Panc1 (cell line): ENCODE results near the gene LIPJ. TPM values are rescaled to one million over a fixed set of nuclear protein-coding genes. Genes with fewer than 3 reads are reported as not detected.

Experiments
- ATAC-seq: fragments of 200-7000 bp; cut with Tn5 transposase; 2 replicates; pipeline ENCODE4 v1.9.1; 2020; ENCODE audit warnings: mild to moderate bottlenecking, moderate library complexity
- BruUV-seq: library from RNA; stranded (reverse); fragments of 400-500 nt; replicated peaks from 2 replicates; lab custom pipeline; 2021; lab: Mats Ljungman, UMichigan
- CTCF ChIA-PET: fragments of 300-600 bp; sonication (Branson Sonifier 250); formaldehyde crosslinking; loops from one replicate; lab custom pipeline; 2022; ENCODE audit warnings: antibody characterized with exemption; lab: Charles Lee
- POLR2A ChIA-PET: fragments of 300-600 bp; sonication (Branson Sonifier 250); formaldehyde crosslinking; loops from one replicate; lab custom pipeline; 2022; ENCODE audit warnings: antibody characterized with exemption; lab: Charles Lee
- DNase-seq: peaks from one replicate; pipeline ENCODE4 v3.0.0-alpha.2; 2010; ENCODE audit warnings: low read depth, low spot score
- H3K27ac ChIP-seq: 2 replicates; pipeline ENCODE4 v1.5.1; 2011; ENCODE audit warnings: mild to moderate bottlenecking, low read length, inconsistent platforms
- H3K27me3 ChIP-seq: fragments of 200-500 bp; sonication (Bioruptor generic); 2 replicates; pipeline ENCODE4 v1.6.0; 2014; ENCODE audit warnings: low read length, inconsistent platforms; ENCODE audit not compliant: control insufficient read depth, insufficient read depth
- H3K36me3 ChIP-seq: fragments of 200-500 bp; sonication (Bioruptor generic); 2 replicates; pipeline ENCODE4 v1.5.1; 2014; ENCODE audit warnings: inconsistent platforms, mild to moderate bottlenecking, low read length, moderate library complexity; ENCODE audit not compliant: control insufficient read depth, insufficient read depth
- H3K4me1 ChIP-seq: 2 replicates; pipeline ENCODE4 v1.5.1; 2011; ENCODE audit warnings: inconsistent platforms, mild to moderate bottlenecking, low read length, moderate library complexity; ENCODE audit not compliant: control insufficient read depth, insufficient read depth
- H3K4me3 ChIP-seq, 2 experiments: 2 replicates each; pipeline ENCODE4 v1.5.1; 2011 to 2012; ENCODE audit warnings: low read depth in 2 of 2, low read length in 2 of 2, mild to moderate bottlenecking in 2 of 2, inconsistent platforms in 1 of 2, moderate library complexity in 1 of 2
- H3K9me3 ChIP-seq: fragments of 200-500 bp; sonication (Bioruptor generic); 2 replicates; pipeline ENCODE4 v1.5.1; 2014; ENCODE audit warnings: low read depth, mild to moderate bottlenecking, inconsistent platforms, low read length, moderate library complexity; ENCODE audit not compliant: control insufficient read depth, insufficient read depth
- POLR2AphosphoS5 ChIP-seq: IDR thresholded peaks from 2 replicates; pipeline ENCODE4 v1.6.1; 2012; ENCODE audit warnings: mild to moderate bottlenecking, low read depth, low read length, moderate library complexity
- SIN3A ChIP-seq: IDR thresholded peaks from 2 replicates; pipeline ENCODE4 v1.6.1; 2012; ENCODE audit warnings: low read depth, mild to moderate bottlenecking, low read length, moderate library complexity, borderline replicate concordance; ENCODE audit not compliant: insufficient read depth
- TCF7L2 ChIP-seq: IDR thresholded peaks from 2 replicates; pipeline ENCODE4 v1.6.1; 2011; ENCODE audit warnings: mild to moderate bottlenecking, low read depth, low read length, inconsistent platforms
- in situ Hi-C: cut with HindIII; loops from 2 replicates; pipeline ENCODE4 v1.10.0; 2016; ENCODE audit warnings: low sequenced_read_pairs, low pct_unique_long_range_greater_than_20kb
- intact Hi-C: fragments of 100-400 bp; cut with micrococcal nuclease; formaldehyde crosslinking; loops from one replicate; pipeline ENCODE4 v1.10.0; 2022; ENCODE audit not compliant: unreplicated experiment
- total RNA-seq: library from RNA; stranded (reverse); gene quantifications from one replicate; pipeline ENCODE4 v1.2.1, GENCODE V29; 2021; ENCODE audit not compliant: unreplicated experiment
- TF ChIP-seq, protein P1 (sequence below): fragments of 450-650 bp; IDR thresholded peaks from 2 replicates; pipeline ENCODE4 v1.5.1; 2017; ENCODE audit warnings: mild to moderate bottlenecking
- TF ChIP-seq, protein P2 (sequence below), 2 experiments: IDR thresholded peaks; 2 replicates each; pipeline ENCODE4 v1.6.1; 2011 to 2012; ENCODE audit warnings: low read depth in 2 of 2, control low read depth in 1 of 2, low read length in 1 of 2, mild to moderate bottlenecking in 1 of 2, moderate library complexity in 1 of 2; ENCODE audit not compliant: insufficient read depth in 1 of 2

Gene LIPJ
- total RNA-seq, 1 experiment from 2014 or later = not detected

GRCh38 chr10:88618496-88618895 is 31.9 kb downstream of the LIPJ start:
- in situ Hi-C loops (no loop called here), intact Hi-C loops (no loop called here)
- ChIA-PET CTCF (no interaction called here), POLR2A (no interaction called here)
- Histone ChIP-seq H3K36me3 (no peaks in the 10 kb centered on the region), H3K4me3 (no peak overlapping the region), H3K4me1 (no peaks in the 10 kb centered on the region), H3K27ac (no peak overlapping the region), H3K27me3 (no peaks in the 10 kb centered on the region), H3K9me3 (no peaks in the 10 kb centered on the region)
- ATAC-seq = no peak
- DNase-seq = no peak
- BruUV-seq = no TSS peak
- TF ChIP-seq POLR2AphosphoS5 (no peak), TCF7L2 (no peak), SIN3A (no peak)
- TF ChIP-seq, protein P1, sequence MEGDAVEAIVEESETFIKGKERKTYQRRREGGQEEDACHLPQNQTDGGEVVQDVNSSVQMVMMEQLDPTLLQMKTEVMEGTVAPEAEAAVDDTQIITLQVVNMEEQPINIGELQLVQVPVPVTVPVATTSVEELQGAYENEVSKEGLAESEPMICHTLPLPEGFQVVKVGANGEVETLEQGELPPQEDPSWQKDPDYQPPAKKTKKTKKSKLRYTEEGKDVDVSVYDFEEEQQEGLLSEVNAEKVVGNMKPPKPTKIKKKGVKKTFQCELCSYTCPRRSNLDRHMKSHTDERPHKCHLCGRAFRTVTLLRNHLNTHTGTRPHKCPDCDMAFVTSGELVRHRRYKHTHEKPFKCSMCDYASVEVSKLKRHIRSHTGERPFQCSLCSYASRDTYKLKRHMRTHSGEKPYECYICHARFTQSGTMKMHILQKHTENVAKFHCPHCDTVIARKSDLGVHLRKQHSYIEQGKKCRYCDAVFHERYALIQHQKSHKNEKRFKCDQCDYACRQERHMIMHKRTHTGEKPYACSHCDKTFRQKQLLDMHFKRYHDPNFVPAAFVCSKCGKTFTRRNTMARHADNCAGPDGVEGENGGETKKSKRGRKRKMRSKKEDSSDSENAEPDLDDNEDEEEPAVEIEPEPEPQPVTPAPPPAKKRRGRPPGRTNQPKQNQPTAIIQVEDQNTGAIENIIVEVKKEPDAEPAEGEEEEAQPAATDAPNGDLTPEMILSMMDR = no peak
- TF ChIP-seq, protein P2, sequence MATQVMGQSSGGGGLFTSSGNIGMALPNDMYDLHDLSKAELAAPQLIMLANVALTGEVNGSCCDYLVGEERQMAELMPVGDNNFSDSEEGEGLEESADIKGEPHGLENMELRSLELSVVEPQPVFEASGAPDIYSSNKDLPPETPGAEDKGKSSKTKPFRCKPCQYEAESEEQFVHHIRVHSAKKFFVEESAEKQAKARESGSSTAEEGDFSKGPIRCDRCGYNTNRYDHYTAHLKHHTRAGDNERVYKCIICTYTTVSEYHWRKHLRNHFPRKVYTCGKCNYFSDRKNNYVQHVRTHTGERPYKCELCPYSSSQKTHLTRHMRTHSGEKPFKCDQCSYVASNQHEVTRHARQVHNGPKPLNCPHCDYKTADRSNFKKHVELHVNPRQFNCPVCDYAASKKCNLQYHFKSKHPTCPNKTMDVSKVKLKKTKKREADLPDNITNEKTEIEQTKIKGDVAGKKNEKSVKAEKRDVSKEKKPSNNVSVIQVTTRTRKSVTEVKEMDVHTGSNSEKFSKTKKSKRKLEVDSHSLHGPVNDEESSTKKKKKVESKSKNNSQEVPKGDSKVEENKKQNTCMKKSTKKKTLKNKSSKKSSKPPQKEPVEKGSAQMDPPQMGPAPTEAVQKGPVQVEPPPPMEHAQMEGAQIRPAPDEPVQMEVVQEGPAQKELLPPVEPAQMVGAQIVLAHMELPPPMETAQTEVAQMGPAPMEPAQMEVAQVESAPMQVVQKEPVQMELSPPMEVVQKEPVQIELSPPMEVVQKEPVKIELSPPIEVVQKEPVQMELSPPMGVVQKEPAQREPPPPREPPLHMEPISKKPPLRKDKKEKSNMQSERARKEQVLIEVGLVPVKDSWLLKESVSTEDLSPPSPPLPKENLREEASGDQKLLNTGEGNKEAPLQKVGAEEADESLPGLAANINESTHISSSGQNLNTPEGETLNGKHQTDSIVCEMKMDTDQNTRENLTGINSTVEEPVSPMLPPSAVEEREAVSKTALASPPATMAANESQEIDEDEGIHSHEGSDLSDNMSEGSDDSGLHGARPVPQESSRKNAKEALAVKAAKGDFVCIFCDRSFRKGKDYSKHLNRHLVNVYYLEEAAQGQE (IDR thresholded peaks at IDR 0.05; ENCODE audit: insufficient read depth in 1 of 2, low read depth in 2 of 2, low read length in 1 of 2) = no peak

GRCh38 chr10:88620441-88620840 is 33.9 kb downstream of the LIPJ start:
- TF ChIP-seq, protein P2 (IDR thresholded peaks at IDR 0.05; ENCODE audit: insufficient read depth in 1 of 2, low read depth in 2 of 2, low read length in 1 of 2) = no peak
- TF ChIP-seq POLR2AphosphoS5 (no peak), TCF7L2 (no peak), SIN3A (no peak)
- TF ChIP-seq, protein P1 = no peak
- H3K4me1 ChIP-seq = no peaks in the 10 kb centered on the region
- ChIA-PET POLR2A (no interaction called here), CTCF (no interaction called here)
- intact Hi-C loops (no loop called here), in situ Hi-C loops (no loop called here)
- H3K27ac ChIP-seq = no peak overlapping the region
- H3K9me3 ChIP-seq = no peaks in the 10 kb centered on the region
- no peaks in the 10 kb centered on the region for H3K27me3 ChIP-seq
- DNase-seq (no peak), ATAC-seq (no peak)
- no peak overlapping the region for H3K4me3 ChIP-seq
- no peaks in the 10 kb centered on the region for H3K36me3 ChIP-seq
- BruUV-seq = no TSS peak
